A673 (cell line): ENCODE data around the gene PEAK3. TPM values are rescaled to one million over a fixed set of nuclear protein-coding genes. Genes with fewer than 3 reads are reported as not detected.

ENCODE experiments used
- BruUV-seq: library from RNA; stranded (reverse); fragments of 400-500 nt; replicated peaks from 2 replicates; lab custom pipeline; 2021; lab: Mats Ljungman, UMichigan
- CTCF ChIA-PET: fragments of 300-600 bp; sonication (Branson Sonifier 250); formaldehyde crosslinking; loops from one replicate; lab custom pipeline; 2022; ENCODE audit warnings: antibody characterized with exemption; lab: Charles Lee
- POLR2A ChIA-PET: fragments of 300-600 bp; sonication (Branson Sonifier 250); formaldehyde crosslinking; loops from one replicate; lab custom pipeline; 2022; ENCODE audit warnings: antibody characterized with exemption; ENCODE audit not compliant: low non-redundant PET; lab: Charles Lee
- DNase-seq: peaks from one replicate; pipeline ENCODE4 v3.0.0-alpha.2; 2015; ENCODE audit warnings: low spot score
- H3K27ac ChIP-seq: fragments of 200-600 bp; sonication (generic); 2 replicates; pipeline ENCODE4 v1.5.1; 2016; ENCODE audit warnings: mixed run types, low read depth, mild to moderate bottlenecking, mixed read lengths, antibody characterized with exemption, low read length; ENCODE audit not compliant: poor library complexity, severe bottlenecking
- H3K27me3 ChIP-seq: fragments of 200-600 bp; sonication (generic); replicated peaks from 2 replicates; pipeline ENCODE4 v1.6.1; 2017; ENCODE audit warnings: mixed run types, low read depth, mild to moderate bottlenecking, mixed read lengths, antibody characterized with exemption, low read length; ENCODE audit not compliant: insufficient read depth, poor library complexity
- H3K36me3 ChIP-seq: fragments of 200-600 bp; sonication (generic); 2 replicates; pipeline ENCODE4 v1.6.1; 2016; ENCODE audit warnings: mixed run types, mild to moderate bottlenecking, mixed read lengths, antibody characterized with exemption, low read length; ENCODE audit not compliant: insufficient read depth, poor library complexity, severe bottlenecking
- H3K4me1 ChIP-seq: fragments of 200-600 bp; sonication (generic); 2 replicates; pipeline ENCODE4 v1.6.1; 2017; ENCODE audit warnings: mixed run types, mild to moderate bottlenecking, mixed read lengths, antibody characterized with exemption, low read length; ENCODE audit not compliant: insufficient read depth, poor library complexity, severe bottlenecking
- H3K4me3 ChIP-seq: fragments of 200-600 bp; sonication (generic); 2 replicates; pipeline ENCODE4 v1.5.1; 2016; ENCODE audit warnings: low read depth, mixed run types, mild to moderate bottlenecking, mixed read lengths, low read length; ENCODE audit not compliant: poor library complexity, severe bottlenecking
- H3K9me3 ChIP-seq: fragments of 200-600 bp; sonication (generic); 2 replicates; pipeline ENCODE4 v1.6.1; 2016; ENCODE audit warnings: mixed run types, low read depth, mild to moderate bottlenecking, mixed read lengths, antibody characterized with exemption, low read length; ENCODE audit not compliant: poor library complexity, severe bottlenecking
- CTCF ChIP-seq: fragments of 300-800, 200-600 bp; sonication (generic); conservative IDR thresholded peaks from 2 replicates; pipeline ENCODE4 v1.5.1; 2017; ENCODE audit warnings: low read depth, mild to moderate bottlenecking, antibody characterized with exemption, low read length, moderate library complexity, mixed read lengths
- EZH2 ChIP-seq: fragments of 200-600 bp; sonication (generic); IDR thresholded peaks from 2 replicates; pipeline ENCODE4 v1.6.1; 2017; ENCODE audit warnings: borderline replicate concordance, low read depth, mild to moderate bottlenecking, mixed read lengths, antibody characterized with exemption, low read length; ENCODE audit not compliant: poor library complexity, severe bottlenecking
- intact Hi-C: fragments of 100-400 bp; cut with micrococcal nuclease; formaldehyde crosslinking; loops from one replicate; pipeline ENCODE4 v1.10.0; 2022; ENCODE audit not compliant: unreplicated experiment
- total RNA-seq: library from RNA; stranded (reverse); gene quantifications from 2 replicates; pipeline ENCODE4 v1.2.3, GENCODE V29; 2021

Gene PEAK3
- total RNA-seq, 1 experiment from 2014 or later = not detected

GRCh38 chr19:2252055-2252796 lies 29.7 kb downstream of the PEAK3 start:
- Histone ChIP-seq H3K36me3 (peaks cover 7% of the 10 kb centered on the region), H3K4me3 (no peak overlapping the region), H3K27me3 (no peaks in the 10 kb centered on the region), H3K27ac (no peak overlapping the region), H3K4me1 (no peaks in the 10 kb centered on the region), H3K9me3 (no peaks in the 10 kb centered on the region)
- CTCF ChIA-PET = no interaction called here
- no peak for DNase-seq
- intact Hi-C loops = no loop called here
- no TSS peak for BruUV-seq
- POLR2A ChIA-PET = no interaction called here
- TF ChIP-seq EZH2 (no peak), CTCF (no peak)

- CTCF ChIA-PET = no interaction called here
These were observed 30.6 kb downstream of the PEAK3 start for GRCh38 chr19:2251106-2252054.

More at GRCh38 chr19:2251106-2252054, 30.6 kb downstream of the PEAK3 start:
- no peaks in the 10 kb centered on the region for H3K4me1 ChIP-seq
- no peaks in the 10 kb centered on the region for H3K9me3 ChIP-seq
- no peak overlapping the region for H3K27ac ChIP-seq
- TF ChIP-seq EZH2 = no peak
- TF ChIP-seq CTCF = no peak
- no peaks in the 10 kb centered on the region for H3K27me3 ChIP-seq
- POLR2A ChIA-PET = no interaction called here
- intact Hi-C loops = no loop called here
- H3K36me3 ChIP-seq = peaks cover 15% of the 10 kb centered on the region
- no TSS peak for BruUV-seq
- no peak for DNase-seq
- H3K4me3 ChIP-seq = no peak overlapping the region
